ENCODE data around the gene ACTRT2. TPM values are rescaled to one million over a fixed set of nuclear protein-coding genes. Genes with fewer than 3 reads are reported as not detected.

The ACTRT2 gene
- total RNA-seq, 1 experiment from 2014 or later, result not detected

- no peaks in the 10 kb centered on the region for H3K79me2 ChIP-seq (ENCODE audit: low read length)
- no peak for DNase-seq
- no peaks in the 10 kb centered on the region for H3K4me1 ChIP-seq (ENCODE audit: low read length)
- no peaks in the 10 kb centered on the region for H4K20me1 ChIP-seq (ENCODE audit: insufficient read depth, low read depth, low read length)
- H3K4me2 ChIP-seq (ENCODE audit: low read depth, low read length, poor library complexity, severe bottlenecking), result no peak overlapping the region
- no peaks in the 10 kb centered on the region for H3K36me3 ChIP-seq (ENCODE audit: insufficient read depth, low read length)
- H2AFZ ChIP-seq (ENCODE audit: low read length), result no peak overlapping the region
- H3K9ac ChIP-seq (ENCODE audit: low read length), result no peak overlapping the region
- H3K27ac ChIP-seq (ENCODE audit: low read length), result no peak overlapping the region
- no peaks in the 10 kb centered on the region; the same call in 1 of the 2 replicates for H3K9me3 ChIP-seq (ENCODE audit: low read length)
- no peaks in the 10 kb centered on the region for H3K27me3 ChIP-seq (ENCODE audit: low read length)
- H3K4me3 ChIP-seq (ENCODE audit: low read length), result no peak overlapping the region
- H3K9me2 ChIP-seq (replicated peaks; ENCODE audit: insufficient read depth, low read length), result no peaks in the 10 kb centered on the region
These were observed 49.6 kb downstream of the ACTRT2 start for GRCh38 chr1:3070644-3071564.

GRCh38 chr1:3071565-3072390 is 50.5 kb downstream of the ACTRT2 start:
- DNase-seq, result no peak
- Histone ChIP-seq H3K79me2 (ENCODE audit: low read length) (no peaks in the 10 kb centered on the region), H3K4me3 (ENCODE audit: low read length) (no peak overlapping the region), H3K27ac (ENCODE audit: low read length) (no peak overlapping the region), H3K4me2 (ENCODE audit: low read depth, low read length, poor library complexity, severe bottlenecking) (no peak overlapping the region), H3K9me2 (replicated peaks; ENCODE audit: insufficient read depth, low read length) (no peaks in the 10 kb centered on the region), H3K9ac (ENCODE audit: low read length) (no peak overlapping the region), H3K36me3 (ENCODE audit: insufficient read depth, low read length) (no peaks in the 10 kb centered on the region), H3K4me1 (ENCODE audit: low read length) (no peaks in the 10 kb centered on the region), H3K27me3 (ENCODE audit: low read length) (no peaks in the 10 kb centered on the region), H2AFZ (ENCODE audit: low read length) (no peak overlapping the region), H4K20me1 (ENCODE audit: insufficient read depth, low read depth, low read length) (no peaks in the 10 kb centered on the region), H3K9me3 (ENCODE audit: low read length) (no peaks in the 10 kb centered on the region; the same call in 1 of the 2 replicates)

Other genes with a start within 250 kb of the ACTRT2 start
- 0.32 and 1.0 TPM in 2 replicates for gene TTC34, start 219.8 kb upstream of the ACTRT2 start, total RNA-seq (2014; rRNA removed; shearing (Covaris generic); ENCODE audit: low replicate concordance)
- gene PRDM16, start 47.7 kb downstream of the ACTRT2 start, total RNA-seq (2014; rRNA removed; shearing (Covaris generic); ENCODE audit: low replicate concordance), result not detected in 2 replicates